ENCODE results near the gene FOXP1.

GRCh38 chr3:71451060-71451459 is 132.5 kb downstream of the FOXP1 start:
- TF ChIP-seq CTCF (IDR thresholded peaks at IDR 0.05; ENCODE audit: insufficient read depth, low read depth, low read length) (no peak), EZH2 (IDR thresholded peaks at IDR 0.05; ENCODE audit: insufficient read depth, low read length) (no peak)

Data from astrocyte (in vitro differentiated cells and primary cell).